T-helper 1 cell (primary cell): ENCODE results near the gene TBKBP1.
A peak's percentile ranks its signal among the peaks of the same experiment; 100 is the strongest.
"Not testable (repeated sequence)": the region's sequence is repeated elsewhere in the genome, so short reads cannot be mapped to it uniquely, and the experiment has no call there.

Experiments used
- DNase-seq, 5 donors: peaks; one replicate each; pipeline ENCODE4 v3.0.0-alpha.2; 2012 to 2020

The TBKBP1 gene

DNA sequence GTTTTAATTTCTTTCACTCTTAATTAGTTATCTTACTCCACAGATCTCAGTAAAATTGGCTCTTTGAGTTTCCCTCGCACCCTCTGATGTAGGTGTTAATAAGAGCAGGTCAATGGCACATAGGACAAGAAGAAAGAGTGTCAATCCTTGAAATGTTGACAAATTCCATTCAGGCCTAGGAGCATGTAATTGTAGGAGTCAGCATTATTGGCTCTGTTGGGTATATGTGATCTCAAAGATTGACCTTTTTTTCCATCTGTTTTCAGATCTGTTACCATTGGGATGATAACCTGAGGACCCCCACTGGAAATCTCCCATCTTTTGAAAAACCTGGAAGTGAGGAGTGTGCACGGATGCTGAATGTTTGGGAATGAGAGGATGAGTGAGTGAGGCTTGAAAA lies 11.8 kb upstream of the TBKBP1 start:
- DNase-seq: no peak

DNA sequence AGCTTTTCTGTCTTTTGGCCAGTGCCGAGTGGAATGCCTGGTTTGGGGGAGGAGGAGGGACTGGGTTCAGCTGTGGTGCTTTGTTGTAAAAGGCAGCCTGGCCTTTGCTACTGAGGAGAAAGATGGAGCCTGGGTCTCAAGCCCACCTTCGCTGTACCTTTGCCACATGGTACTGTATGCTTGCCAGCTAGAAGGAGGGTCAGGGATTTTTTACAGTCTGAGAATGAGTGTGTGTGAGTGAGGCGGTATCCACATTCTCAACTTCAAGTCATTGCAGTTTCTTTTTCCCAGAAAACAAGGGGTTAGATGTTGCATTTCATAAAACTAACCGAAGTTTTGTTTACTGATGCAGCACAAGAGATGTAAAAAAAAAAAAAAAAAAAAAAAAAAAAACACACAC lies 11.2 kb upstream of the TBKBP1 start:
- not testable (repeated sequence) for DNase-seq

DNA sequence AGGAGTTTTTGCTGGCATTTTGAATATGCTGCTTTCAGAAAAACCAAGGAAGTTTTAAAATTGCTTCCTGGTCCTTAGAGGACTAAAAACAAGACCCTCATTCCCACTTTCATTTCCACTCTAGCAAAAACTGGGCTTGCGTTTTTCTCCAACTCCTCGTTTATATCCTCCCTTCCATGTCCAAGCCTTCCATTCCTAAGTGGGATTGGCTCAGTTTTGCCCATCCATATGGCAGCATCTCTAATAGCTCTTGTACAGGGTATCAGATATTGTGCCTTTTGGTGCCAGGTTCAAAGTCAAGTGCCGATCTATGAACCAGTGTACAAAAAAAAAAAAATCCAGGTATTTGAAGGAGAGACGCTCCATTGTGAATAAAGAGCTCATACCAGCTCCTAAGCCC lies 9.9 kb upstream of the TBKBP1 start:
- no peak for DNase-seq

DNA sequence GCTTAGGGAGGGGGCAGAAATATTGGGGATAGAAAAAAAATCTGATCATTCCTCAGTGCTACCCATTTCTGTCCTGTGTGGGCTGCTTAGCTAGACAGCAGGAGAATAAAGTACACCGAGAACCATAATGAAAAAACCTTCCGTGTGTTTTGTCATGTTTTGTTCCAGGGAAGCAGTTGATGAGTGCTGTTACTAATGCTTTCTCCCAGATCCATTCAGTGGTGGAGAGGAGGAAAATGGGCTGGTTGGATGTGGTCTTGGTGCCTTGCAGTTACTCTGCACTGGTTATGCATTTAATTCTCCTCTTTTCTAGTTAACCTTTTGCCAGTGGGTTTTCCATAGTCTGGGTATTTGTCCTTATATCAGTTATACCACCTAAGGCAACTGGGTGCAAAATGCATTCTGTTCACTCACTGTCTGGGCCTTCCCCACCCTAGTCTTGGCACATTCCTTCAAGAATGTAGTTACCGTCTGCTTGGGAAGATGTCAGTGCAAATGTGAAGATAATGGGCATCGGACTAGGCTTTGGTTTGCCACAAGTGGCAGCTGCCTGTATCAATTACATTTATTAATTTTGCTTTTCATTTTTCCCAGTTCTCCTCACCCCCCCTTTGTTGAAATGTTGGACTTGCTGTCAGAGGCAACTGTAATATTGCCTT lies 9.3 kb upstream of the TBKBP1 start:
- no peak for DNase-seq

DNA sequence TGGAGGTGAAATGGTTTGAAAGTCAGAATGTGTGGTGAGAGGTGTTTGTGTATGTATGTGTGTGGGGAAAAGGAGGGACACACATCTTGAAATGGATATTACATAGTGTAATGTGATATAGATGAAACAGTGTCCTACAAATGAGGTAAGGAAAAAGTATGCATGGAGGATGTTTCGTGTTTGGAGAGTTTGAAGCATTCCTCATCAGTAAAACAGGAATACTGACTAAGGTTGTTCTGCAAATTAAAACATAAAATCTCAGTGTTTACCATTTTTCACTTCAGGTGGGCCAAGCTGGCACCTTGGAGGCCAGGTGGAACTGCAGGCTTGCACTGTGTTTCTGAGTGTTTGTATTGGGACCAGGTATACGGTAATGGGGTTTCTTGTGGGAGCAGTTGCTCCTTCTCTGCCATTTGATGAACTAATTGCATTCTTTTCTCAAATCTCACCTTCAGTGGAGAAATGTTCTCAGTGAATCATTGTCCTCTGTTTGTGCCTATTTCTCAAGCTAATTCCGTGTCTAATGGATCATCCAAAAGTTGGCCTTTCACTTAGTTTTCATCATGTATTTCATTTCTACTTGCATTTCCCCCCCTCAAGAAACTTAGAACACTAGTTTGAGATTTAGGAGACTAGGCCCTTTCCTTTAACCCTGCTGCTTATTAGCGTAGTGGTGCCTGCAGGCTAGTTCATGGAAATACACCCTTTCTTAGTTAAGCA lies 8.2 kb upstream of the TBKBP1 start:
- DNase-seq: no peak

DNA sequence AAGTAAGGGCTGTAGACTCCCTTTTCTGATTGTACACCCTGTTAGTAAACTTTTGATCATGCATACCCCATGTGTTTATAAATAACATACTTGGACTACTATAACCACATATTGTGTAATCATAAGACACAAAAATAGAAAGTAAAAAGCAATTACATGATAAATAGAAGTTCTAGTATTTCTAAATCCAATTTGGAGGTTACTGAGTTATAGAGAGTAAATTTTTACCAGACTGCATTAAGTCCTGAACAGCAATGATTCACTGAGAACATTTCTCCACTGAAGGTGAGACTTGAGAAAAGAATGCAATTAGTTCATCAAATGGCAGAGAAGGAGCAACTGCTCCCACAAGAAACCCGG lies 7.7 kb upstream of the TBKBP1 start:
- DNase-seq: no peak

DNA sequence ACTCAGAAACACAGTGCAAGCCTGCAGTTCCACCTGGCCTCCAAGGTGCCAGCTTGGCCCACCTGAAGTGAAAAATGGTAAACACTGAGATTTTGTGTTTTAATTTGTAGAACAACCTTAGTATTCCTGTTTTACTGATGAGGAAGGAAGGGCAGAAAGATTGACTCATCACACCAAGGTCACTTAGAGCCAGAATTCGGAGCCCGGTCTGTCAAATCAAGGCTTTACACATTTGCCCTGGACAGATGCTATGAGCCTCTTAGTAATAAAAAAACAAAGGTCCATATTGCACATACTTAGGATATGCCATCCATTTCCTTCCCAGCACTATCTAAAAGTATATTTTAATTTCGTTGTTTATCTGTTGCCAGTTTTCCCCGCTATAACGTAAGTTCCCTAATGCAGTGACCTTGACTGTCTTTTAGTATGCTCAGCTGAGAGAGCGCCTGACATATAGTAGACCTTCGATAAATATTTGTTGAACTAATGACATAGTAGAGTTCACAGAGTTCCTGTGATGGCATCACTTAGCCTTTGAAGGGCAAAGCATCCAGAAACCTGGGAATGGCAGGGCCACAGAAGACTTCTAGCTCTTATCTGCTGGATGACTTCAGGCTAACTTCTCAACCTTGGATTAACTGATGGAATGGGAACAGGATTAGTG lies 7.2 kb upstream of the TBKBP1 start:
- DNase-seq: no peak

DNA sequence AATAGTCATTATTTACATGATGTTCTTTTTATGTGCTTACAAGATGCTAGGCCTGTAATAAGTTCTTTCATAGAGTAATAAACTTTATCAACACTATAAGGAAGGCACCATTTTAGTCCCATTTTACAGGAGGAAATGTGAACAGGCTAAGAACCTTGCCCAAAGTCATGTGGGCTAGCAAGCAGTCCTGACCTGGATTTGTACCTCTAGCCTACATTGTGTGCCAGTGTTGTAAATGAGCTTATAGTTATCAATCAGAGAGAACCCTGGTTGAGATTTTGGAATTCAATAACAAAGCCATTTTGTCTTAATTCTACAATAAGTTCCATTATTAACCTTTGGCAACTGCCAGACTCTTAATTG lies 6.7 kb upstream of the TBKBP1 start:
- DNase-seq: no peak

DNA sequence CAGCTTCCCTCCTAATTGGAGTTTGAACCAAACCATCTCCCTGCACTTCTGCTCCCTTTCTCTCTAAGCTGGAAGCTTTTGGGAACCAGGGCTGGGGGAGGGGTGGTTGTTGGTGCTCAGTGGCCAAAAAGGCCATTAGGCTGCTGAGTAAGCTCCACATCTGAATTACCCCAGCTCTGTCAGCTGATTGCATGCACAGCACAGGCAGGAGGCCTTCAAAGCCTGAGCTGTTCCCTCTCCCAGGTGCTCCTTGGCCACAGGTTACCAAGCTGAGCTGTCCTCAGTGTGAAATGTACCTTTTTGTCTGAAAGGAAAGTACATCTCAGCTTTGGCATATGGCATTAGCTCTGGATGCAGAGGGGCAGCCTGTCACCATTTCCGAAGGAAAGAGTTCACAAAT lies 6.2 kb upstream of the TBKBP1 start:
- DNase-seq: no peak

DNA sequence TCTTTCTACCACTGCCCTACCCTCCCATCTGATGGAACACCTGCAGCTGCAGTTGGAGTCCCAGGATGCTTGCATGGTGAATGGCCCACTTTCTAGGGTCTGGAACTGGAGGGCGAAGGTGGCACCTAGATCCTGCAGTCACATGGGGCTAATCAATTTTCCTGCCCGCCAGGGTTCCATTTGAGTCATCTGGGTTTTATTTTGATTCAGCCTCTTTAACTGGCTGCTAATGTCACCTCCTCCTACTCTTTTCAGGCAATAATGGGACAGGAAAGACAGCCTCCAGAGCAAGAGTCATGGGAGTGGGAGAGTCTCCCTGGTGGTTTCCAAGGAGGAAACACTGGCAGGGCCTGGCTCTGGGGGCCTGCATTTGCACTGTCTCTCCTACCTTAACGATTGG lies 3.8 kb upstream of the TBKBP1 start:
- no peak for DNase-seq

DNA sequence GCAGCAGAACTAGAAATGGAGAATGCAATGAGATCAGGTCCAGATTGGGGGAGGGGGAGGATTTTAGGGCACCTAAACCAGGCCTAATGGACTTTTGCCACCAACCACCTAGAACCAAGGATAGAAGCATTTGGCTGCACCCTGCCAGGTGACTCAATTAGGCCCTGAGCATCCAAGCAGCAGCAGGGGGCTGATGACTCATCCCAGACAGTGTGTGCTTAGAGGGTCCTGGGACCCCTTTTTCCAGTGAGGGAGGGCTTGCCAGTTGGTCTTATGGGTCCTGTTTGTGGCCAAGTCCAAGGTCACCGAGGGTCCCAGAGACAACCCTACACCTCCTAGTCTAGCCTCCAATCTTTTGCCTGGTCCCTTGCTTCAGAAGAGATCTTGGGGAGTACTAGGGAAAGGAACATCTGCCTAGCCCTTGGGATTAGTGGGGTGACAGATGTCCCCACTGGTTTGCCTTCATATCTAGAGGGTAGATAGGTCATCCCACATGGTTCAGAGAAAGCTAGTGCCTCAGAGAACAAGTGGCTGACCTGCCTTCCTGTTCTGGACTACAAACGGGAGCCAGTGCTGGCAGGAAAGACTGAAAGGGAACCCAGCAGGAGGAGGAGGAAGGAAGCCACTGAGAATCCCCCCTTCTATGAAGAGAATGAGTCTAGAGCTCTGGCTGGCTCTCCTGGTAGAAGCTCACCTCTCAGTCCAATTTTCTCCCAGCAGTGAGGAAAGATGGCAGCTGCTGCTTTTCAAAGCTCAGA lies 1.6 kb upstream of the TBKBP1 start:
- DNase-seq: no peak

DNA sequence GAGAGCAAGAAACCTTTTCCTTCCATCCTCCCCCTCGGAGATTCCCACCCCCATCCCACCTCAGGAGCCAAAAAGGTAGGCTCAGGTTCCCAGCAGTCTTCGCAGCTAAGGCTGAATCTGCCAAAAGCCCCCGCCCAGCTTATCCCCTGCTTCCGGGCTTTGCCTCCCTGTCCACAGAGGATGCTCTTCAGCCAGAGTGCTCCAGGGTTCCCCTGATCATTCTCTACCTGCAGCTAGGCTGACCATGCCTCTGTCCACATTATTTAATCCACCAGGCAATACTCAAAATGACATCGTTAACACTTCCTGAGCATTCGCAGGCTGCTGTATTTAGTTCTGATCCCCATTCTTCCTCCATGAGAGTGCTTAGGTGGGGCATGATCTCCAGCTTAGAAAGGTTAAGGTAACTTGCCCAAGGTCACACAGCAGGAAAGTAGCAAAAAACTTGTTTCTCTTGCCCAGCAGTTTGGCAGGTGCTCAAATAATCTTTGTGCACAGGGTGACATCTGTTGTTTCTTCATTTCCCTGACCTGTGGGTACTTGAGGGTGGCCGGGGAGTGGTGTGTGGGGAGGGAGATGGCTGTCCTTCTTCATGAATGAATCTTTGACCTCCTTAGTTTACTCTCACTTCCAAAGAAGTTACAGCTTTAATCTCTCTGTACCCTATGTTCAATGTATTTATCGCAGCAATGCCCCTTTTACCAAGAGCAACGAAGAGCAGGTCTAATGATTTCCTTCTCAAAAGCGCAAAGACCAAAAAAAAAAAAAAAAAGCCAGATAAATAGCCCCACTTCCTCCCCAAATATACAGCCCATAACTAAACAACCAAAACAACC lies 848 bp upstream of the TBKBP1 start:
- no peak for DNase-seq

DNA sequence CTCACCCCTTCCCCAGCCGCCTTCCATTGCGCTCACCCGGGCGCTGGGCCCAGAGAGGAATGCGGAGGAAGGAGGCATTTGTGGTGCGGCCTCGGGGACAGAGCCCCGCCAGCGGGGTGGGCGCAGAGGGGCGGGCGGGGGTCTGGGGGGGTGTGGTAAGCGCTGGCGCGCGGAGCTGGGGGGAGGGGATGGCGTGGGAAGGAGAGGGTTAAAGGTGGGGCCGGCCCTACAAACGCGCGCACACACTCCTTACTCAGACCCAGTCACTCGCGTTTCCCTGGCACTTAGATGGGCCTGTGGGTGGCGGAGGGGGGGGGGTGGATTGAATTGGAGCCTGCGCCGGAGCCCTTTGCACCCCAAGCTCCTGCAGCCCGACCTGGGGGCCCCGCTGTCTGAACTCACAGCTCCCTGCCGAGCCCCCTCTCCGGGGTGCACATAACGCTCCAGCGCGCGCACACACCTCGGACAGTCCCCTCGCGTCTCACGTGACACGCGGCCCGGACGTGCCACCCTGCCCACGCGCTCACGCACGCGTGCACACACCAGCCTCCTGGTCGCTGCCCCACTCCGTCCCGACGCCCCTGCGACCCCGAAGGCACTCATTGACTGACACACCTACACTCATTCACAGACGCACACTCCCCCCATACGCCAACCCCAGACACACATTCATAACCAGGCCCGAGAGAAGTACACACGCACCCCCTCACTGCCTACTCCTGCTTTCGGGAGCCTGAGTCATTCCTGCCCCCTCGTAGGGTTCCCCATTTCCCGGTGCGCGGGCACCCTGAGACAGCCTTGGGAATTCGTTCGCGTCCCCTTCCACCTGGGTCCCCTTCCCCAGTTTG lies 844 bp downstream of the TBKBP1 start:
- peak in 1 of 5 donors; percentile 35 for DNase-seq

DNA sequence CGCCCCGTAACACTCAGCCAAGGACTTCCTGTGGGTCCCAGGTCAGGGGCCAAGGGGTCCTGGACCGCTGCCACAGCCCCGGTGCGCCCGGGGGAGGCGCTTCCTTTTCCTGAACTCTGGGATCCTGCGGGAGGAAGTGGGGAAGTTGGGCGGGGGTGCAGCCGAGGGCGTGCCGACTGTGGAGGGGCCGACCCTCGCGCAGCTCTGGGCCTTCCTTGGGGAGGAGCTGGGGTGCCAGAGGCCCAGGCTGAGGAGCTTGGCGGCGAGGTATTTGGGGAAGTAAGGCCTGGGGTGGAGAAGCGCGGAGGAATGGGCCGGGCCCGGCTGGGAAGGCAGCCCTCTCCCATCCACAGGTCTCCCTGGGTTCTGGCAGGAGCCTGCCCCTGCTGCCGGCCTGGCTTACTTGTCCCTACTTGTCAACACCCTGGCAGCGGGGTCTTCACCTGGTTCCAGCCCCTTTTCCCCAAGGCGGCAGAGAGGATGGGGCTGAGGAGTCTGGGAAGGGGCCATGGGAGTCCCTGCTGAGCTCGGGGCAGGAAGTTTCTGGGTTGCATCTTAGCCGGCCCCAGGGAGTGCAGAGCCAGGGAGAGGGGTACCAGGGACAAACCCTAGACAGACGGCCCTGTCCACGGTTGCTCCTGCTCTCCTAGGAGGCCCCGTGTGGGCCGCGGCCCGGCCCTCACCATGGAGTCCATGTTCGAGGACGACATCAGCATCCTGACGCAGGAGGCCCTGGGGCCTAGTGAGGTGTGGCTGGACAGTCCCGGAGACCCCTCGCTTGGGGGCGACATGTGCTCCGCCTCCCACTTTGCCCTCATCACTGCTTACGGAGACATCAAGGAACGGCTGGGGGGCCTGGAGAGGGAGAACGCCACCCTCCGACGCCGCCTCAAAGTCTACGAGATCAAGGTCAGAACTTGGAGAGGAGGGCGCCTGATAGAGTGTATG lies 1.7 kb downstream of the TBKBP1 start:
- no peak for DNase-seq

DNA sequence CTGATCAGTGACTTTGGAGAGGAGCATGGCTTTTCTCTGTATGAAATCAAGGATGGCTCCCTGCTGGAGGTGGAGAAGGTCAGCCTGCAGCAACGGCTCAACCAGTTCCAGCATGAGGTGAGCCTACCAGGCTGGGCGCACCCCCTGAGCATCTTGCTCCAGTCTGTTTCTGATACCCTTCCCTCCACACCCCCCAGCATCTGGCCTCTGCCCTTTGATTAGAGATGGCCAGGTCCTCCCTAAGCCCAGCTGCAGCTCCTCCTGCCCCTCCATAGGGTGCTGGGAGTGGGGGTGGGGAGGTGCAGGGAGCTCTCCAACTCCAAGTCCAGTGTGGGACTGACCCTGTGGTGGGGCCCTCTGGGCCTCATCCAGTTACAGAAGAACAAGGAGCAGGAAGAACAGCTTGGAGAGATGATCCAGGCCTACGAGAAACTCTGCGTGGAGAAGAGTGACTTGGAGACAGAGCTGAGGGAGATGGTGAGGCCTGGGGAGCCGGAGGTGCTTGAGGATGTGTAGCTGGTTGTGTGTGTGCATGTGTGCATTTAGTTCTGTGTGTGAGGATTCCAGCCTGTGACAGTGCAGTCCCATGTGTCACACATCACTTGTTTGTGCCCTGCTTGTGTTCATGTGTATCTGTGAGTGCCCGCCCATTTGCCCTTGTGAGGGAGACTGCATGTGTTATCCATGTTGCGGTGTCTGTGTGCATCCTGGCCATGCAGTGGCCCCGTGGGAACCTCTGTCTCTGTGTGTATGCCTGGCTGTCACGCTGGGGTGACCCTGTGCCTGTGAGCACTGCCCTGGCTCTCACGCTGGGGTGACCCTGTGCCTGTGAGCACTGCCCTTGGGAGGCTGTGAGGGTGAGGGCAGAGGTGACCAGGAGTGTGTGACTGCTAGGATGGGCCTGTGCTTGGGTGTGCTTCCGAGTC lies 3.0 kb downstream of the TBKBP1 start:
- no peak for DNase-seq

DNA sequence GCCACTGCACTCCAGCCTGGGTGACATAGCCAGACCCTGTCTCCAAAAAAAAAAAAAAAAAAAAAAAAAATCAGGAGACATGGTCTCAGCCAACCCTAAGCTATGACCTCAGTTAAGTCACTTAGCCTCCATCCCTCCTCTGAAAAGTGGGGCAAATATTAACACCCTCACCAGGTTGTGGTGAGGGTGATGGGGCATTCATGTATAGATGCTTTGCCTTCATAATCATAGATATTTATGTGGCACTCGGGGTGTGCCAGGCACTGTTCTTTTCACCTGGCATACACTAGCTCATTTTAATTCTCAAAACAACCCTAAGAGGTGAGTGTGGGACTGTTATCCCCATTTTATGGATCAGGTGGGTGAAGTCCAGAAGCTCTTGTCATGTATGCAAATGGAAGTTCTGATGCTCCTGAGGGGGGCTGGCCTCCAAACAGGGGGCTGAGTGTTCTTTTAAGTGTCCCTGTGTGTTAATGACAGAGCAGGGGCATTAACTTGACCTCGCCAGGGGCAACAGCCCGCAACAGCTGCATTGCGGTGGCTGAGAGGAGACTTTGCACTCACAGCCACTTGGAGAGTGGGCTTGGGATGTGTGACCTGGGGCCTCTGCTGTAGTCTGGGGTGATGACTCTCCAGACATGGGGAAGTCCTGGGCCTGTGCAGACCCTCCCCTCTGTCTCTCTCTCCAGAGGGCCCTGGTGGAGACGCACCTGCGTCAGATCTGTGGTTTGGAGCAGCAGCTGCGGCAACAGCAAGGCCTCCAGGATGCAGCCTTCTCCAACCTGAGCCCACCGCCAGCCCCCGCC lies 4.1 kb downstream of the TBKBP1 start:
- DNase-seq: no peak

DNA sequence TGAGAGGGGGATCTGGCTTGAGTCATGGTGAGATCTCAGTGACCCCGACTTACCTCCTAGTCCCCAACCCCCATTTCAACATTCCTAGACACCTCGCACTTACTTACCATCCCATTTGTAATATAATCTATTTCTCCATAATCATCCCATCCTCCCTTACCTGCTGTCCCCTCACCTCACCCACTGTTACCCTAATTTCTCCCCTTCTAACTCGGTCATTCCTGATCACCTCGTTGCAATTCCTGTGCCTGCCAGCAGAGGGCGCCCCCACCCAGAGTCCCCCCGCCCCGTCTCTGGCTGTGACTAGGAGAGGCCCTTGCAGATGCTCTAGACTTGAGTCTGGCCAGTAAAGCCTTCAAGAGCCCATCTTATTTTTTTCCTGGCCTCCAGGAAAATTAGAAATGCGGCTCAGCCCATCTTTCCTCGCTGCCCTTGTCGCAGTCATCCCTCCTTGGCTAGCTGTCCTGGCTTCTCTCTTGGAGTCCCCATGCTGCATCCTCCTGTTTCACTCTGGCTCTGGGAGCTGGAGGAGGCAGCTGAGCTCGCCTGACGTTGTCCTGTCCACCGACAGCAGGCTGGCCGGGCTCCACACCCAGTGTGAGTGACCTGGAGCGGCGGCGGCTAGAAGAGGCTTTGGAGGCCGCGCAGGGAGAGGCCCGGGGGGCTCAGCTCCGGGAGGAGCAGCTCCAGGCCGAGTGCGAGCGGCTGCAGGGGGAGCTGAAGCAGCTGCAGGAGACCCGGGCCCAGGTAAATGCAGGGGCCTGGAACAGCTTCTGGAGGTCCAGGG lies 5.0 kb downstream of the TBKBP1 start:
- DNase-seq: peak; percentile 50 to 74 (median 67)

DNA sequence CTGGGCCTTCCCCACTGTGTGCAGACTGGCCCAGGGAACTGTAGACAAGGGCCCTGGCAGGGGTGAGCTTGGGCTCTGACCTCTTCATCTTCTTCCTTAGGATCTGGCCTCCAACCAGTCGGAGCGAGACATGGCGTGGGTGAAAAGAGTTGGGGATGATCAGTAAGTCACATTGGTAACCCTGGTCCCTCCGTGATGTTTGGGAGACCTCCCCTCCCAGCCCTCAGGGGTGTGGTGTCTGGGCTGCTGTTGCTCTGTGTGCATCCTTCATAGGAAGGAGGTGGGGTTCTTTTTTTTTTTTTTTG lies 5.5 kb downstream of the TBKBP1 start:
- DNase-seq: no peak
